ENCODE results near the gene VANGL2. TPM values are rescaled to one million over a fixed set of nuclear protein-coding genes. Genes with fewer than 3 reads are reported as not detected.

Gene VANGL2
- total RNA-seq, 2 experiments from 2014 or later: 1.5 to 2.6 TPM

GRCh38 chr1:160363951-160364735 lies 36.2 kb upstream of the VANGL2 start:
- Histone ChIP-seq H3K36me3 (ENCODE audit: insufficient read depth, low read length) (peaks cover 19% of the 10 kb centered on the region; the same call in 1 of the 2 replicates), H3K4me3 (ENCODE audit: low read depth, low read length, poor library complexity, severe bottlenecking) (no peak overlapping the region), H4K20me1 (ENCODE audit: insufficient read depth, low read length) (no peaks in the 10 kb centered on the region), H3K79me2 (ENCODE audit: insufficient read depth, low read depth, low read length) (no peaks in the 10 kb centered on the region), H3K4me2 (ENCODE audit: low read length) (no peak overlapping the region), H3K4me1 (ENCODE audit: insufficient read depth, low read length, poor library complexity, severe bottlenecking) (no peaks in the 10 kb centered on the region), H2AFZ (ENCODE audit: low read length) (no peak overlapping the region), H3K9me2 (ENCODE audit: insufficient read depth, low read length) (no peaks in the 10 kb centered on the region), H3K27ac (ENCODE audit: low read depth, low read length, poor library complexity, severe bottlenecking) (no peak overlapping the region), H3K9me3 (ENCODE audit: low read length) (no peaks in the 10 kb centered on the region)
- intact Hi-C loops (cut with micrococcal nuclease; ENCODE audit: unreplicated experiment): no loop called here
- POLR2A ChIA-PET: interaction anchor here (0.5 to 1.9 kb wide), 4 partner anchors 9 to 648 kb away, joined by 3 to 7 read pairs (median 4); no protein-coding TSS in a partner anchor
- DNase-seq (ENCODE audit: low spot score): no peak
- BruUV-seq (replicated peaks): no TSS peak
- TF ChIP-seq CTCF (conservative IDR thresholded peaks at IDR 0.05; ENCODE audit: low read length): no peak
- TF ChIP-seq EZH2phosphoT487 (IDR thresholded peaks at IDR 0.05; ENCODE audit: borderline replicate concordance, low read depth, low read length): no peak
- CTCF ChIA-PET (ENCODE audit: unreplicated experiment): interaction anchor here (1.5 kb wide), 1 partner anchor 13 kb away, joined by 3 read pairs; no protein-coding TSS in a partner anchor

GRCh38 chr1:160365325-160365724 lies 35.0 kb upstream of the VANGL2 start:
- POLR2A ChIA-PET: interaction anchor here (0.6 to 2.2 kb wide), 3 partner anchors 10 to 126 kb away, joined by 4 to 9 read pairs (median 5); no protein-coding TSS in a partner anchor
- CTCF ChIA-PET (ENCODE audit: unreplicated experiment): interaction anchor here (0.5 to 0.7 kb wide), 2 partner anchors 9 to 35 kb away, joined by 3 to 4 read pairs; no protein-coding TSS in a partner anchor
- BruUV-seq (replicated peaks): no TSS peak
- TF ChIP-seq EZH2phosphoT487 (IDR thresholded peaks at IDR 0.05; ENCODE audit: borderline replicate concordance, low read depth, low read length): no peak
- no peaks in the 10 kb centered on the region for H3K79me2 ChIP-seq (ENCODE audit: insufficient read depth, low read depth, low read length)
- H3K27ac ChIP-seq (ENCODE audit: low read depth, low read length, poor library complexity, severe bottlenecking): no peak overlapping the region
- intact Hi-C loops (cut with micrococcal nuclease; ENCODE audit: unreplicated experiment): no loop called here
- DNase-seq (ENCODE audit: low spot score): no peak
- no peaks in the 10 kb centered on the region for H3K9me2 ChIP-seq (ENCODE audit: insufficient read depth, low read length)
- H4K20me1 ChIP-seq (ENCODE audit: insufficient read depth, low read length): no peaks in the 10 kb centered on the region
- no peaks in the 10 kb centered on the region for H3K9me3 ChIP-seq (ENCODE audit: low read length)
- H3K4me1 ChIP-seq (ENCODE audit: insufficient read depth, low read length, poor library complexity, severe bottlenecking): no peaks in the 10 kb centered on the region
- H2AFZ ChIP-seq (ENCODE audit: low read length): no peak overlapping the region
- H3K4me2 ChIP-seq (ENCODE audit: low read length): no peak overlapping the region
- H3K4me3 ChIP-seq (ENCODE audit: low read depth, low read length, poor library complexity, severe bottlenecking): no peak overlapping the region
- peaks cover 10% of the 10 kb centered on the region; the same call in 1 of the 2 replicates for H3K36me3 ChIP-seq (ENCODE audit: insufficient read depth, low read length)

- Histone ChIP-seq H3K9me3 (ENCODE audit: low read length) (no peaks in the 10 kb centered on the region), H3K9me2 (ENCODE audit: insufficient read depth, low read length) (no peaks in the 10 kb centered on the region), H3K79me2 (ENCODE audit: insufficient read depth, low read depth, low read length) (no peaks in the 10 kb centered on the region), H3K4me1 (ENCODE audit: insufficient read depth, low read length, poor library complexity, severe bottlenecking) (no peaks in the 10 kb centered on the region), H3K4me3 (ENCODE audit: low read depth, low read length, poor library complexity, severe bottlenecking) (no peak within 1 kb of the TSS), H3K36me3 (ENCODE audit: insufficient read depth, low read length) (no peaks in the 10 kb centered on the region), H3K4me2 (ENCODE audit: low read length) (no peak within 1 kb of the TSS), H3K27ac (ENCODE audit: low read depth, low read length, poor library complexity, severe bottlenecking) (no peak within 1 kb of the TSS), H4K20me1 (ENCODE audit: insufficient read depth, low read length) (no peaks in the 10 kb centered on the region), H2AFZ (ENCODE audit: low read length) (no peak within 1 kb of the TSS)
- ChIA-PET CTCF (ENCODE audit: unreplicated experiment) (no interaction called here), POLR2A (interaction anchor here (0.5 to 2.2 kb wide), 4 partner anchors 9 to 22 kb away, joined by 3 to 9 read pairs (median 4); no protein-coding TSS in a partner anchor)
- TF ChIP-seq CTCF (conservative IDR thresholded peaks at IDR 0.05; ENCODE audit: low read length) (no peak), EZH2phosphoT487 (IDR thresholded peaks at IDR 0.05; ENCODE audit: borderline replicate concordance, low read depth, low read length) (no peak)
- intact Hi-C loops (cut with micrococcal nuclease; ENCODE audit: unreplicated experiment): no loop called here
- no TSS peak for BruUV-seq (replicated peaks)
- DNase-seq (ENCODE audit: low spot score): no peak
Observed at GRCh38 chr1:160366731-160367515, 33.4 kb upstream of the VANGL2 start, which contains the start of gene NHLH1. Gene NHLH1 (plus strand): TSS chr1:160367071. CDS start chr1:160370732, 3,661 bp downstream.

All from OCI-LY7 (cell line).